SH-SY5Y (cell line): ENCODE data around the gene MBP.

Source experiments
- GATA2 ChIP-seq: IDR thresholded peaks from 2 replicates; pipeline ENCODE4 v1.6.1; 2011; ENCODE audit warnings: mild to moderate bottlenecking, low read depth, low read length
- GATA3 ChIP-seq: IDR thresholded peaks from 2 replicates; pipeline ENCODE4 v1.6.1; 2011; ENCODE audit warnings: low read depth, mild to moderate bottlenecking, low read length, moderate library complexity

Gene MBP

DNA sequence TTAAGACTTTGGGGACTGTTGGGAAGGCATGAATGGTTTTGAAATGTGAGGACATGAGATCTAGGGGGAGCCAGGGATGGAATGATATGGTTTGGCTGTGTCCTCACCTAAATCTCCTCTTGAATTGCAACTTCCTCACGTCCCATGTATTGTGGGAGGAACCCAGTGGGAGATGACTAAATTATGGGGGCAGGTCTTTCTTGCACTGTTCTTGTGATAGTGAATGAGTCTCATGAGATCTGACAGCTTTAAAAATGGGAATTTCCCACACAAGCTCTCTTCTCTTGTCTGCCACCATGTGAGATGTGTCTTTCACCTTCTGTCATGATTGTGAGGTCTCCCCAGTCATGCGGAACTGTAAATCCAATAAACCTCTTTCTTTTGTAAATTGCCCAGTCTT, 11.5 kb upstream of the MBP start:
- no peak for TF ChIP-seq GATA3
- TF ChIP-seq GATA2 = no peak

DNA sequence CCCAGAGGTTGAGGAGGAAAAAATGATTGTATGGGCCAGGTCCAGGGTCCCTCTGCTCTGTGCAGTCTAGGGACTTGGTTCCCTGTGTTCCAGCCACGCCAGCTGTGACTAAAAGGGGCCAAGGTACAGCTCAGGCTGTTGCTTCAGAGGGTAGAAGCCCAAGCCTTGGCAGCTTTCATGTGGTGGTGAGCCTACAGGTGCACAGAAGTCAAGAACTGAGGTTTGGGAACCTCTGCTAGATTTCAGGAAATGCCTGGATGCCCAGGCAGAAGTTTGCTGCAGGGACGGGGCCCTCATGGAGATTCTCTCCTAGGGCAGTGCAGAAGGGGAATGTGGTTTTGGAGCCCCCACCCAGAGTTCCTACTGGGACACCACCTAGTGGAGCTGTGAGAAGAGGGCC, 10.6 kb upstream of the MBP start:
- no peak for TF ChIP-seq GATA2
- no peak for TF ChIP-seq GATA3

DNA sequence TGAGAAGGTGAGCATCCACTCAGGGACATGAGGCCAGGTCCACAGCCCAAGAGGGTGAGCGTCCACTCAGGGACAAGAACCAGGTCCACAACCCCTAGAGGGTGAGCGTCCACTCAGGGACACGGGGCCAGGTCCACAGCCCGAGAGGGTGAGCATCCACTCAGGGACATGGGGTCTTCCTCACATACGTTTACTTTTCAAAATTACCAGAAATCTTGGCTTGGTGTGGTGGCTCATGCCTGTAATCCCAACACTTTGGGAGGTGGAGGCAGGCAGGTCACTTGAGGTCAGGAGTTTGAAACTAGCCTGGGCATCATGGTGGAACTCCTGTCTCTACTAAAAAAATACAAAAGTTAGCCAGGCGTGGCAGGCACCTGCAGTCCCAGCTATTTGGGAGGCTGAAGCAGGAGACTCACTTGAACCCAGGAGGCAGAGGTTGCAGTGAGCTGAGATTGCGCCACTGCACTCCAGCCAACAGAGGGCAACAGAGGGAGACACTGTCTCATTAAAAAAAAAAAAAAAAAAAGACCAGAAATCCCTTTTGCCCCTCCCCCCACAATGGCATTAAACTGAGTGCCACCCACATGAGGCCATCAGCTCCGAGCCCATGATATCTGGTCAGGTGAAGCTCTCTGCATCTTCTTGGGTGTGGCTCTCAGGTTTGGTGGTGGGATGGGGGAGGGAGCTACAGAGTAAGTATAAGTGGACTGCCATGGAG, 9.0 kb upstream of the MBP start:
- TF ChIP-seq GATA3 = no peak
- no peak for TF ChIP-seq GATA2

DNA sequence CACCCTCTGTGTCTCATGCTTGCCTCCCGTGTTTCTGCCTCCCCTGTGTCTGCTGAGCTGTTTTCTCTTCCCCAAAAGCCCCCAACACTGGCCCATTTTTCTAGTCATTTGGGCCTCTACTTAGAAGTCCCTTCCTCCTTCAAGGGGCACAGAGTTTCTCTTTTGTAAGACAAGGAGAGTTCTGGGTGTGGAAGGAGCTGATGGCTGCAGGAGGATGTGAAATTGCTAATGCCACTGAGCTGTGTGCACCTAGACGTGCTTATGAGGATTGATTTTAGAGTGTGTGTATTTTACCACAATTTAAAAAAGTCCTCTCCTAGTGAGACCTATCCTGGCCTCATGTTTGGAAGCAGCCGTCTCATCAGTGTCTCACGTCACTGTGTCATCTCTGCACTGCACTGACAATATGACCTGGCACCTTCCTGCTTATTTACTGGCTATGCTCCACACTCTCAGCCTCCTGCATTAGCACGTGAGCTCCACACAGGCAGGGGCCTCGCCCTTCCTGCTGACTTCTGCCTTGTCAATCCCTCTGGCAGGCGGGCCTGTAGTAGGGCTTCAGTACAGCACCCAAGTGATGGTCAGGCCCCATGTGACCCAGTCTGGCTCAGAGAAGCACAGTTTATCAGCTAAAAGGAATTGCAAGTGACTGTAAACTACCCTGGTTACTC, 8.0 kb upstream of the MBP start:
- TF ChIP-seq GATA3 (no peak), GATA2 (no peak)

DNA sequence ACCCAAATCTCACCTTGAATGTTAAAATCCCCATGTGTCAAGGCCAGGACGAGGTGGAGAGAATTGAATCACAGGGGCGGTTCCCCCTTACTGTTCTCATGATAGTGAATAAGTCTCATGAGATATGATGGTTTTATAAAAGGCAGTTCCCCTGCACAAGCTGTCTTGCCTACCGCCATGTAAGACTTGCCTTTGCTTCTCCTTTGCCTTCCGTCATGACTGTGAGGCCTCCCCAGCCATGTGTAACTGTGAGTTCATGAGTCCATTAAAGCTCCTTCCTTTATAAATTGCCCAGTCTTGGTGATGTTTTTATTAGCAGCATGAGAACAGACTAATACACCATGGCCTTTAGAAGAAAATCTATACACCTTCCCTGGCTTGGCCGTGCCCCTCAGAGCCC, 7.4 kb upstream of the MBP start:
- TF ChIP-seq GATA3 (no peak), GATA2 (no peak)

- TF ChIP-seq GATA3 = no peak
- TF ChIP-seq GATA2 = no peak
Observed at GRCh38 chr18:77139619-77140018, 7.0 kb upstream of the MBP start.

DNA sequence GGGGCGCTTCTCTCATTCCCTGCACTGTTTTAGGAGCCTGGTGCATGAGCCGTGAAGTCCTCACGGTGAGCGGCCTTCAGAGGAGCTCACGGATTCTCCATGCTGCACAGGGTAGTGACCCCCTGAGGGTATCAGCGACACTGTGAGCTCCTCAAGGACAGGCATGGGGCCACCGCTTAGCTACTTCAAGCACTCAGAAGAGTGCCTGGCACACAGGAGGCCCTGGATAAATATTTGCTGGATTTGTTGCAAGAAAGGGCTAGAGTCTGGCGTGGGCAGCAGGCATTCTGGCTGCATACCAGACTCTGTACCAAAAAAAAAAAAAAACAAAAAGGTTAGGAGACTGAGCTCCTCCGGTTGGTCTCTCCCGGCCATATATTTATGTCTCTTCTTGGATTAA, 5.7 kb upstream of the MBP start:
- no peak for TF ChIP-seq GATA2

GRCh38 chr18:77137851-77138250, 5.3 kb upstream of the MBP start:
- TF ChIP-seq GATA2 (no peak), GATA3 (no peak)

DNA sequence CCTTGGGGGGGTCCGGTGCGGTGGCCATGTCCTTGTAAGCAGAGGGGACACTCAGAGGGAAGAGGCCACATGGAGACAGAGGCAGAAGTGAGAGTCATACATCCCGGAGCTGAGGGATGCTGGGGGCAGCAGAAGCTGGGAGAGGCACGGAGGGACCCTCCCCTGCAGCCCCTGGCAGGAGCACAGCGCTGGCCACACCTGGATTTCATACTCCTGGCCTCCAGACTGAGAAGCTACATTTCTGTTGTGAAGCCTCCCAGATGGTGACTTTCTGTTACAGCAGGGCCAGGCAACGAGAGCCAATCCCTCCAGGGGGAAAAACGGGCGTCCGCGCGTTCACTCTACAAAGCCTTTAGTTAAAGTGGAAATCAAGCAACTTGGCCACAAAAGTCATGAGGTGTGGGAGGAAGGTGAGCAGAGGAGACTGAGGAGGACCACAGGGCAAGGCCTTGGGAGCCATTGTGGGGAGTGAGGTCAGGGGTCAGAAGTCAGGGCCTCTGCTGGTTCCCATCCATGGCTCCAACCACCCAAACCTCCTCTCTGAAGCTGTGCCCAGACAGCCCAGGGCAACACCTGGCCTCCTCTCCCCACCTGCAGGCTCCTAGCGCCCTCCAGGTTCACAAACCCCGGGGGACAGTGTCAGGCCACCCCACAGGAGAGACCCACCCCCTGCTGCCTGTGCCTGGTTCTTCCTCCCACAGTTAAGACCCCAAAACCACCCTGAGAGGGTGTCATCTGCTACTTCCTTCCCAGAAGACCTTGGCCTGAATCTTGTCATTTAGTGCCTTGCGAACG, 4.5 kb upstream of the MBP start:
- no peak for TF ChIP-seq GATA3
- no peak for TF ChIP-seq GATA2

DNA sequence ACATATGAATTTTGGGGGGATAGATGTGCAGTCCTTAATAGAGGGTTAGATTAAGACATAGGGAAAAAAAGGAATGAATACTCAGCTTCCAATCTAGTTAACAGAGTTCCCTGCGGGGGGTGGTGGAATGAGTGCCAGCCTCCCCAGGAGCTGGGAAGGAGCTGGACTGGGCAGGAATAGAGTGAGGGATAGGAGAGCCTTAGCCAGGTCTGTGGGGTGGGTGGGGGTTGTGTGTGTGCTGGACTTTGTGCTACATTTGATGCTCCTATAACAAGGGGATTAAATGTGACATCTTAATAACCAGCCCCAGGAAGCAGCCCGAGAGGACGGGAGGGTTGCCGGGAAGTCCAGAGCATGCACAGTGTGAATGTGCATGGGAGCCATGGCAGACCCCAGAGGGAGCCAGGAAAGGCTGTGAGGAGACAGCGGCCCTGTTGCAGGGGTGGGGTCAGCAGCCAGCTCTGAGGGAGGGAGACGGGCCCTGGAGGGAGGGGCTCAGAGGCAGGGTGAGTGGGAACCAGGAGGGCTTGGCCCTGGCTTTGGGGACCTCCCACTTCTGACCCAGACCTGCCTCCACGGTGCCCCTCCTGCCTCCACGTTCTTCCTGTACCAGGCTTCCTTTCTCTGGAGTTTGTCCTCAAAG, 3.6 kb upstream of the MBP start:
- TF ChIP-seq GATA3 = no peak
- TF ChIP-seq GATA2 = no peak

DNA sequence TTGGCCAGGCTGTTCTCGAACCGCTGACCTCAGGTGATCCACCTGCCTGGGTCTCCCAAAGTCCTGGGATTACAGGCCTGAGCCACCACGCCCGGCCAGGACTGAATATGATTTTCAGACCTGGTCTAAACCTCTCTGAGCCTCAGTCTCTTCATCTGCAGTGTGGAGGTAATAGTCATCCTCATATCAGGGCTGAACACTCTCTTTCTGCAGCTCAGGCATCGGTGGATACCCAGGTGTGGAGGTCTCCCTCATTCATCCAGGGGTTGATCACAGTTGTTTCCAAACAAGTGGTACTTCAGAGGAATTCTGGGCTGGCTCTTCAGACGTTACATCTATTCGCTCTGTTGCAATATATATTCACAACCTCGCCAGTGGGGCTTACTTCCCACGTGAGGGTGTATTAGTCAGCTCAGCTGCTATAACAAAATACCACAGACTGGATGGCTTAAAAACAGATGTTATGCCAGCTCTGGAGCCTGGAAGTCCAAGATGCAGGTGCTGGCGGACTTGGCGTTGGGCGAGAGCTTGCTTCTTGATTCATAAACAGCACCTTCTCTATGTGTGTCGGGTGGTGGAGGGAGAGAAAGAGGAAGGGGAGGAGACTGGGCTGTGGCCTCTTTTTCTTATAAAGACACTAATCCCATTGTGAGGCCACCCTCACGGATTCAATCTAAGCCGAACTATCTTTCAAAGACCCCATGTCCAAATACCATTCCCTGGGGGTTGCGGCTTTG, 2.9 kb upstream of the MBP start:
- no peak for TF ChIP-seq GATA3
- TF ChIP-seq GATA2 = no peak

- TF ChIP-seq GATA2 (no peak), GATA3 (no peak)
Observed at GRCh38 chr18:77134611-77135010, 2.0 kb upstream of the MBP start.

- TF ChIP-seq GATA3 (no peak), GATA2 (no peak)
Observed at GRCh38 chr18:77133835-77134496, 1.4 kb upstream of the MBP start.
